HL-60 (cell line): ENCODE measurements around the gene AMFR.

Experiments
- POLR2AphosphoS5 ChIP-seq: IDR thresholded peaks from 2 replicates; pipeline ENCODE4 v1.6.1; 2012; ENCODE audit warnings: low read depth
- TF ChIP-seq, protein P1 (sequence below): IDR thresholded peaks from one replicate; pipeline ENCODE4 v1.5.1; 2011; ENCODE audit warnings: low read length, control low read depth, inconsistent platforms; ENCODE audit not compliant: insufficient read depth
- TF ChIP-seq, protein P2 (sequence below): IDR thresholded peaks from 2 replicates; pipeline ENCODE4 v1.6.1; 2012; ENCODE audit warnings: low read depth; ENCODE audit not compliant: insufficient replicate concordance

DNA sequence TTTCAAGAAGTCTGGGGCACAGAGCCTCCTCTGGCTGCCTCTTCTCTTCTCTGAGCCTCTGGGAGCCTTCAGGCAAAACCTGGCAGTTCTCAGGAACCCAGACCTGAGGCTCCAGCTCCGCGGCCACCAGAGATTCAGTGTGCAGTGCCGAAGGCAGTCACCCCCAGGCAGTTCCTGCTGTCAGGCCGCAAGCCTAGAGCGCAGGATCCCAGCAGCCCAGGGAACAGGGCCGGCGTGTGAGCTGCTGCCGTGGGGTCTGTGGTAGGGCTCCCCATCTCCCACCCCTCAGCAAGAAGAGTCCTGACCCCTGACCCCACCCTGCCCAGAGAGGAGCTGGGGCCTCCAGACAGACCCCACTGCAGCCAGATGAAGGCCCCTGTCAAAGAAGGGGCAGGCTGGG lies 78.2 kb downstream of the AMFR start:
- TF ChIP-seq, protein P1, sequence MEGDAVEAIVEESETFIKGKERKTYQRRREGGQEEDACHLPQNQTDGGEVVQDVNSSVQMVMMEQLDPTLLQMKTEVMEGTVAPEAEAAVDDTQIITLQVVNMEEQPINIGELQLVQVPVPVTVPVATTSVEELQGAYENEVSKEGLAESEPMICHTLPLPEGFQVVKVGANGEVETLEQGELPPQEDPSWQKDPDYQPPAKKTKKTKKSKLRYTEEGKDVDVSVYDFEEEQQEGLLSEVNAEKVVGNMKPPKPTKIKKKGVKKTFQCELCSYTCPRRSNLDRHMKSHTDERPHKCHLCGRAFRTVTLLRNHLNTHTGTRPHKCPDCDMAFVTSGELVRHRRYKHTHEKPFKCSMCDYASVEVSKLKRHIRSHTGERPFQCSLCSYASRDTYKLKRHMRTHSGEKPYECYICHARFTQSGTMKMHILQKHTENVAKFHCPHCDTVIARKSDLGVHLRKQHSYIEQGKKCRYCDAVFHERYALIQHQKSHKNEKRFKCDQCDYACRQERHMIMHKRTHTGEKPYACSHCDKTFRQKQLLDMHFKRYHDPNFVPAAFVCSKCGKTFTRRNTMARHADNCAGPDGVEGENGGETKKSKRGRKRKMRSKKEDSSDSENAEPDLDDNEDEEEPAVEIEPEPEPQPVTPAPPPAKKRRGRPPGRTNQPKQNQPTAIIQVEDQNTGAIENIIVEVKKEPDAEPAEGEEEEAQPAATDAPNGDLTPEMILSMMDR = no peak
- TF ChIP-seq POLR2AphosphoS5 = no peak
- TF ChIP-seq, protein P2, sequence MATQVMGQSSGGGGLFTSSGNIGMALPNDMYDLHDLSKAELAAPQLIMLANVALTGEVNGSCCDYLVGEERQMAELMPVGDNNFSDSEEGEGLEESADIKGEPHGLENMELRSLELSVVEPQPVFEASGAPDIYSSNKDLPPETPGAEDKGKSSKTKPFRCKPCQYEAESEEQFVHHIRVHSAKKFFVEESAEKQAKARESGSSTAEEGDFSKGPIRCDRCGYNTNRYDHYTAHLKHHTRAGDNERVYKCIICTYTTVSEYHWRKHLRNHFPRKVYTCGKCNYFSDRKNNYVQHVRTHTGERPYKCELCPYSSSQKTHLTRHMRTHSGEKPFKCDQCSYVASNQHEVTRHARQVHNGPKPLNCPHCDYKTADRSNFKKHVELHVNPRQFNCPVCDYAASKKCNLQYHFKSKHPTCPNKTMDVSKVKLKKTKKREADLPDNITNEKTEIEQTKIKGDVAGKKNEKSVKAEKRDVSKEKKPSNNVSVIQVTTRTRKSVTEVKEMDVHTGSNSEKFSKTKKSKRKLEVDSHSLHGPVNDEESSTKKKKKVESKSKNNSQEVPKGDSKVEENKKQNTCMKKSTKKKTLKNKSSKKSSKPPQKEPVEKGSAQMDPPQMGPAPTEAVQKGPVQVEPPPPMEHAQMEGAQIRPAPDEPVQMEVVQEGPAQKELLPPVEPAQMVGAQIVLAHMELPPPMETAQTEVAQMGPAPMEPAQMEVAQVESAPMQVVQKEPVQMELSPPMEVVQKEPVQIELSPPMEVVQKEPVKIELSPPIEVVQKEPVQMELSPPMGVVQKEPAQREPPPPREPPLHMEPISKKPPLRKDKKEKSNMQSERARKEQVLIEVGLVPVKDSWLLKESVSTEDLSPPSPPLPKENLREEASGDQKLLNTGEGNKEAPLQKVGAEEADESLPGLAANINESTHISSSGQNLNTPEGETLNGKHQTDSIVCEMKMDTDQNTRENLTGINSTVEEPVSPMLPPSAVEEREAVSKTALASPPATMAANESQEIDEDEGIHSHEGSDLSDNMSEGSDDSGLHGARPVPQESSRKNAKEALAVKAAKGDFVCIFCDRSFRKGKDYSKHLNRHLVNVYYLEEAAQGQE = no peak
